Myocyte (in vitro differentiated cells): ENCODE data around the gene DNAH14. TPM values are rescaled to one million over a fixed set of nuclear protein-coding genes. Genes with fewer than 3 reads are reported as not detected.
"Not testable (repeated sequence)": the region's sequence is repeated elsewhere in the genome, so short reads cannot be mapped to it uniquely, and the experiment has no call there.

ENCODE experiments used
- DNase-seq: peaks from one replicate; pipeline ENCODE4 v3.0.0-alpha.2; 2012; ENCODE audit warnings: low read depth
- total RNA-seq: library from RNA; depleted of rRNA; stranded (reverse); fragments of >200 nt; gene quantifications from 2 replicates; pipeline ENCODE4 v1.2.3, GENCODE V29; 2014

The DNAH14 gene
- total RNA-seq, 1 donor from 2014 or later: 10.1 TPM

GRCh38 chr1:224991550-224991949 lies 62.1 kb downstream of the DNAH14 start:
- DNase-seq: not testable (repeated sequence)

- no peak for DNase-seq
Measured at GRCh38 chr1:224995602-224996001, 66.1 kb downstream of the DNAH14 start.

GRCh38 chr1:224996266-224996665 lies 66.8 kb downstream of the DNAH14 start:
- no peak for DNase-seq

GRCh38 chr1:224998185-224998584 lies 68.7 kb downstream of the DNAH14 start:
- DNase-seq: no peak

GRCh38 chr1:225004396-225004795 lies 74.9 kb downstream of the DNAH14 start:
- no peak for DNase-seq

GRCh38 chr1:225006352-225006751 lies 76.9 kb downstream of the DNAH14 start:
- not testable (repeated sequence) for DNase-seq

GRCh38 chr1:225008050-225008449 lies 78.6 kb downstream of the DNAH14 start:
- not testable (repeated sequence) for DNase-seq

- no peak for DNase-seq
Measured at GRCh38 chr1:225021037-225021436, 91.6 kb downstream of the DNAH14 start.

GRCh38 chr1:225026701-225027100 lies 97.2 kb downstream of the DNAH14 start:
- DNase-seq: no peak

GRCh38 chr1:225036441-225036840 lies 107.0 kb downstream of the DNAH14 start:
- not testable (repeated sequence) for DNase-seq

GRCh38 chr1:225042263-225042662 lies 112.8 kb downstream of the DNAH14 start:
- no peak for DNase-seq

GRCh38 chr1:225044258-225044657 lies 114.8 kb downstream of the DNAH14 start:
- peak; percentile 5 for DNase-seq

GRCh38 chr1:225049594-225049993 lies 120.1 kb downstream of the DNAH14 start:
- DNase-seq: no peak

- no peak for DNase-seq
Measured at GRCh38 chr1:225063722-225064121, 134.2 kb downstream of the DNAH14 start.

- DNase-seq: no peak
Measured at GRCh38 chr1:225070972-225071371, 141.5 kb downstream of the DNAH14 start.

- DNase-seq: no peak
Measured at GRCh38 chr1:225097175-225097574, 167.7 kb downstream of the DNAH14 start.

- DNase-seq: no peak
Measured at GRCh38 chr1:225111000-225111399, 181.5 kb downstream of the DNAH14 start.

GRCh38 chr1:225113265-225113664 lies 183.8 kb downstream of the DNAH14 start:
- no peak for DNase-seq

- no peak for DNase-seq
Measured at GRCh38 chr1:225114354-225114990, 185.0 kb downstream of the DNAH14 start.

GRCh38 chr1:225119307-225119706 lies 189.8 kb downstream of the DNAH14 start:
- no peak for DNase-seq

GRCh38 chr1:225121095-225121494 lies 191.6 kb downstream of the DNAH14 start:
- no peak for DNase-seq

GRCh38 chr1:225131869-225132268 lies 202.4 kb downstream of the DNAH14 start:
- DNase-seq: no peak

- DNase-seq: peak; percentile 39
Measured at GRCh38 chr1:225137976-225138375, 208.5 kb downstream of the DNAH14 start.

- DNase-seq: no peak
Measured at GRCh38 chr1:225143001-225143400, 213.5 kb downstream of the DNAH14 start.
